Measurements from ENCODE around the gene GTF3C1.
"Not testable (repeated sequence)": the region's sequence is repeated elsewhere in the genome, so short reads cannot be mapped to it uniquely, and the experiment has no call there.

Gene GTF3C1

GRCh38 chr16:27576729-27577128, 27.0 kb upstream of the GTF3C1 start:
- Mint-ChIP-seq H3K36me3 (peaks cover 22 to 39% of the 10 kb centered on the region in 2 donors), H3K27ac (no peak overlapping the region), H3K27me3 (no peaks in the 10 kb centered on the region), H3K4me1 (peaks cover 0 to 9% of the 10 kb centered on the region in 2 donors), H3K9me3 (peaks cover 0 to 2% of the 10 kb centered on the region in 2 donors), H3K4me3 (no peak overlapping the region)
- ATAC-seq (replicated peaks) = no peak
- DNase-seq = no peak

DNA sequence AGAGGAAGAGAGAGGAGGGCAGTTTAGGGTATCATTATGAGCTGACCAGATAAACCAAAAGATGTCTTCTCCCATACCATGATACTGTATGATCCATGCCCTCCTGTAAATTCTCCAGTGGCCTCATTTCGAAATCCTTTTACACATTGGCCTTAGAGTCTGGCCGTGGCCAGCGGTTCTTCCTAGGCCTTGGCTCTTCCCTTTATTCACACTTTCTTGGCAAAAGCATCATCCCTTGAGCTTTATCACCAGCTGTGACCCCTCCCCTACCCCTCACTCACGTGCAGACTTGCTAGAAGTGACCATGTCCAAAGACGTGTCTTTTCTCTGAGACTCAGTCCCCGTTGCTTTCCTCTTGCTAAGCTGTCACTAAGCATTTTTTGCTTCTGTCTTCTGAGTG, 23.0 kb upstream of the GTF3C1 start:
- ATAC-seq (replicated peaks) (no peak), DNase-seq (no peak)
- Mint-ChIP-seq H3K9me3 (no peaks in the 10 kb centered on the region), H3K4me1 (peaks cover 4% of the 10 kb centered on the region in 2 donors), H3K4me3 (no peak overlapping the region), H3K27ac (no peak overlapping the region), H3K36me3 (peaks cover 9 to 19% of the 10 kb centered on the region in 2 donors), H3K27me3 (no peaks in the 10 kb centered on the region)

DNA sequence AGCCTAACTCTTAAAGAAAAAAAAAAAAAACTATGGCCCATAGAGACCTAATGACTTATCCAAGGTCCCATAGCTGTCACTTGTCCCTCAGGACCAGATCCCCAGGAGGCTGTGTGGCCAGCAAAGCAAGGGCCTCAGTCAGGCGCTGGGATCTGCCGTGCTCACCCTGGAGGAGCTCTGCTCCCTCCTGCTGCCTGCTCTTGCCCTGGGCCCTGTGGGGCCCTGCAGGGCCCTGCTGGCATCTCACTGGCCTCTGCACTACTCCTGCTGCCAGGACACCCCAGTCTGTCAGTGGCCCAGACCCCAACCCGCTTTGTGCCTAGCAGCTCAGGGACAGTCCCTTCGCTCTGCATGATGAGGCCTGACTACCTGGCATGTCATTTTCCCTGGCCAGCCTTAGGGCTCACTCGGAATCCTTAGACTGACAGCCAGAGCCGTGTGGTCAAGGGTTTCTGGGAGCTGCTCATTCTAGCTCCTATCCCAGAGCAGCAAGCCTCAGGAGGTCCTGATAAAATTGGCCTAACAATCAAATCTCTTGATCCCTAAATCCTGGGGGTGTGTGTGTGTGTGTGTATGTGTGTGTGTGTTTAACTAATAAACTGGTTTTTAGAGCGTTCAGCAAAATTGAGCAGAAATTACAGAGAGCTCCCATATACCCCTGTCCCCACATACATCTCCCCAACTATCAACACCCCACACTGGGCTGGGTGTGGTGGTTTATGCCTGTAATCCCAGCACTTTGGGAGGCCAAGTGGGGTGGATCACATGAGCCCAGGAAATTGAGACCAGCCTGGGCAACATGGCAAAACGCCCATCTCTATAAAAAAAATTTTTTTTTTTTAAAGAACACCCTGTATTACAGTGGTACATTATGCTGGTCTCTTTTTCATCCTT, 22.0 kb upstream of the GTF3C1 start:
- H3K4me1 Mint-ChIP-seq = peaks cover 7% of the 10 kb centered on the region in 2 donors
- peaks cover 10 to 21% of the 10 kb centered on the region in 2 donors for H3K36me3 Mint-ChIP-seq
- ATAC-seq (replicated peaks) (no peak), DNase-seq (no peak)
- no peak overlapping the region for H3K4me3 Mint-ChIP-seq
- H3K27ac Mint-ChIP-seq = no peak overlapping the region
- H3K27me3 Mint-ChIP-seq = no peaks in the 10 kb centered on the region
- no peaks in the 10 kb centered on the region for H3K9me3 Mint-ChIP-seq

DNA sequence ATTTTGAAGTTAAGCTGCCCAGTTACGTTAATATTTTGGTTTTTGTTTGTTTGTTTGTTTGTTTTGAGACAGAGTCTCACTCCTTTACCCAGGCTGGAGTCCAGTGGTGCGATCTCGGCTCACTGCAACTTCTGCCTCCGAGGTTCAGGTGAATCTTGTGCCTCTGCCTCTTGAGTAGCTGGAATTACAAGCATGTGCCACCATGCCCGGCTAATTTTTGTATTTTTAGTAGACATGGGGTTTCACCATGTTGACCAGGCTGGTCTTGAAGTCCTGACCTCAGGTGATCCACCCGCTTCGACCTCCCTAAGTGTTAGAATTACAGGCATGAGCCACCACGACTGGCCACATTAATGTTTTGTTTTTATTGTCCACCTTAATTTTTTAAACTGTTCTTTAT, 21.3 kb upstream of the GTF3C1 start:
- not testable (repeated sequence) for DNase-seq; ATAC-seq (replicated peaks); H3K4me3 Mint-ChIP-seq; H3K9me3 Mint-ChIP-seq; H3K27me3 Mint-ChIP-seq; H3K27ac Mint-ChIP-seq
- Mint-ChIP-seq H3K36me3 (peaks cover 8 to 19% of the 10 kb centered on the region in 2 donors), H3K4me1 (peaks cover 11 to 14% of the 10 kb centered on the region in 2 donors)

DNA sequence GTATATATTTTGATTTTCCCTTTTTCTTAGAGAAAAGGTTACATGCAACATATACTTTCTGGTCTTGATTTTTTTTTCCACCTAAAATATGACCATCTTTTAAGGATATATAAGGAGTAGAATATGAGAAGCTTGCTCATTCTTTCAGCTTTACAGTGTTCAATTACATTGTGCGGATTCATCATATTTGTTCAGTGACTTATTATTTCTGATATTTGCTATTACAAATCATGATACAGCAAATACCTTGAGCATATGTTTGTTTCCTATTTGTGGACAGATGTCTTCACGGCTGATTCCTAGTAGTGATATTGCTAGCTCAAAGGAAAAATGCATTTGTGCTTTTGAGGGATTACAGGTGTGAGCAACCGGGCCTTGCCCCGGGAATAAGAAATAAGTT, 18.4 kb upstream of the GTF3C1 start:
- Mint-ChIP-seq H3K9me3 (no peaks in the 10 kb centered on the region), H3K4me1 (peaks cover 13 to 17% of the 10 kb centered on the region in 2 donors), H3K36me3 (peaks cover 4 to 10% of the 10 kb centered on the region in 2 donors), H3K27ac (no peak overlapping the region), H3K4me3 (no peak overlapping the region), H3K27me3 (no peaks in the 10 kb centered on the region)
- no peak for ATAC-seq (replicated peaks)
- no peak for DNase-seq

DNA sequence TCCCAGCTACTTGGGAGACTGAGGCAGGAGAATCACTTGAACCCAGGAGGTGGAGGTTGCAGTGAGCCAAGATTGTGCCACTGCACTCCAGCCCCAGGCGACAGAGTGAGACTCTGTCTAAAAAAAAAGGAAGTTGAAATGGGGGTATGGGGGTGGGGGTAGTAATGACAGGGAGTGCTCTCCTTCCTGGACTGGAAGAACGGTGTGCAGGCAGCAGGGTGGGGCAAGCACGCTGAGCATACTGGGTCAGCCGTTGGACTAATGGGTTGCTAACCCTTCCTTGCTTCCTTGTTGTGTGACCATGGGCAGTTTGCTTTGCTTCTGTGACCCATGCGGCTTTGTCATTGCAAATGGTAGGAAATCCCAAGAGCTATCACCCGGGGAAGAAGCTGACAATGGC, 16.7 kb upstream of the GTF3C1 start:
- H3K27ac Mint-ChIP-seq = no peak overlapping the region
- ATAC-seq (replicated peaks) (peak; percentile 41 to 54), DNase-seq (no peak)
- no peaks in the 10 kb centered on the region for H3K27me3 Mint-ChIP-seq
- peaks cover 4 to 15% of the 10 kb centered on the region in 2 donors for H3K36me3 Mint-ChIP-seq
- H3K4me3 Mint-ChIP-seq = no peak overlapping the region
- H3K4me1 Mint-ChIP-seq = peaks cover 11 to 17% of the 10 kb centered on the region in 2 donors
- H3K9me3 Mint-ChIP-seq = no peaks in the 10 kb centered on the region

- peaks cover 13% of the 10 kb centered on the region in 2 donors for H3K4me1 Mint-ChIP-seq
- ATAC-seq (replicated peaks) = no peak
- no peak overlapping the region for H3K4me3 Mint-ChIP-seq
- peaks cover 9 to 23% of the 10 kb centered on the region in 2 donors for H3K36me3 Mint-ChIP-seq
- H3K27me3 Mint-ChIP-seq = no peaks in the 10 kb centered on the region
- H3K9me3 Mint-ChIP-seq = no peaks in the 10 kb centered on the region
- no peak for DNase-seq
- no peak overlapping the region for H3K27ac Mint-ChIP-seq
Measured at GRCh38 chr16:27564224-27564623, 14.5 kb upstream of the GTF3C1 start.

GRCh38 chr16:27561216-27561615, 11.5 kb upstream of the GTF3C1 start:
- H3K27ac Mint-ChIP-seq = peak overlapping the region; percentile 75
- ATAC-seq (replicated peaks) = no peak

GRCh38 chr16:27558932-27559331, 9.2 kb upstream of the GTF3C1 start:
- no peak overlapping the region for H3K4me3 Mint-ChIP-seq
- peaks cover 7 to 23% of the 10 kb centered on the region in 2 donors for H3K36me3 Mint-ChIP-seq
- ATAC-seq (replicated peaks) (no peak), DNase-seq (no peak)
- peaks cover 0 to 4% of the 10 kb centered on the region in 2 donors for H3K4me1 Mint-ChIP-seq
- no peaks in the 10 kb centered on the region for H3K9me3 Mint-ChIP-seq
- no peak overlapping the region for H3K27ac Mint-ChIP-seq
- no peaks in the 10 kb centered on the region for H3K27me3 Mint-ChIP-seq

More at GRCh38 chr16:27561216-27561615, 11.5 kb upstream of the GTF3C1 start:
- no peaks in the 10 kb centered on the region for H3K9me3 Mint-ChIP-seq
- peaks cover 9 to 23% of the 10 kb centered on the region in 2 donors for H3K36me3 Mint-ChIP-seq
- H3K4me1 Mint-ChIP-seq = peaks cover 5 to 6% of the 10 kb centered on the region in 2 donors
- H3K27me3 Mint-ChIP-seq = no peaks in the 10 kb centered on the region
- DNase-seq = no peak
- no peak overlapping the region for H3K4me3 Mint-ChIP-seq

GRCh38 chr16:27558434-27558833, 8.7 kb upstream of the GTF3C1 start:
- no peaks in the 10 kb centered on the region for H3K27me3 Mint-ChIP-seq
- ATAC-seq (replicated peaks) (no peak), DNase-seq (no peak)
- H3K4me1 Mint-ChIP-seq = peaks cover 0 to 4% of the 10 kb centered on the region in 2 donors
- peaks cover 7 to 23% of the 10 kb centered on the region in 2 donors for H3K36me3 Mint-ChIP-seq
- no peak overlapping the region for H3K27ac Mint-ChIP-seq
- H3K9me3 Mint-ChIP-seq = no peaks in the 10 kb centered on the region
- no peak overlapping the region for H3K4me3 Mint-ChIP-seq

DNA sequence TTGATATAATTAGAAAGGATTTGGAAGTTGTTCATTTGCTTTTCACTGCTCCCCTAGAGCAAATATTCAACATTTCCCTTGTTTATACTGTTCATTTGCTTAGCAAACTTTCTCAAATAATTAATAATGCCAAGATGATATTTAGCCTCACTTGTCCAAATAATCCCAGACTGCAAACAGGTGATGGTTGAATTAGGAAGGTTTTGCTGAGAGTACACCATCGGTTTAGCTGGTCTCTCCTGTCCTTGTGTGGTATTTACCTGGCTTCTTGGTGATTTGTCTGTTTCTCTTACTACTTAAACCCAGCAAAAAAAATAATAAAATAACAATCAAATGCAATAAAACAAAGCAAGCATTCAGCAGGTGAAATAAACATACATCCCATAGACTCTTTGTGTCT, 6.8 kb upstream of the GTF3C1 start:
- no peaks in the 10 kb centered on the region for H3K9me3 Mint-ChIP-seq

DNA sequence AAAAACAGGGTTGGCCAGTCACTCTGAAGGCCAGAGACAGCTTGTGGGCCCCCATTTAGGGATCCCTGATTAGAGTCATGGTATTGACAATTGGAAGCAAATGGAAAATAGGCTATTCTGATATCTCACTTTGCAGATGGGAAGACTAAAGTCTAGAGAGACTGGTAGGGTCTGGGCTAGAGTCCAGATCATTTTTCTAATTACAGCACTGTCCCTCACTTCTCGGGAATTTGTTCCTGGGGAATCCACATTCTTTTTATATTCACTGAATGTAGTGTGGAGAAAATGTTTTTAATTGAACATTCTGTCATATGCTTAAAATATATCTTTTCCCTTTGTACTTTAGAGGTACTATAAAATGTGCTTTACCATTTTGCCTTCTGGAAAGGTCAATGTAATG, 1.3 kb upstream of the GTF3C1 start:
- Mint-ChIP-seq H3K27me3 (no peaks in the 10 kb centered on the region), H3K36me3 (peaks cover 7 to 18% of the 10 kb centered on the region in 2 donors), H3K4me3 (peak overlapping the region in 1 of 2 donors; percentile 98), H3K4me1 (peaks cover 24 to 47% of the 10 kb centered on the region in 2 donors), H3K27ac (no peak overlapping the region), H3K9me3 (no peaks in the 10 kb centered on the region)
- no peak for ATAC-seq (replicated peaks)
- DNase-seq = no peak

More for the DNA sequence above, 6.8 kb upstream of the GTF3C1 start:
- Mint-ChIP-seq H3K27ac (no peak overlapping the region), H3K36me3 (peaks cover 7 to 16% of the 10 kb centered on the region in 2 donors), H3K27me3 (no peaks in the 10 kb centered on the region), H3K4me1 (peaks cover 0 to 2% of the 10 kb centered on the region in 2 donors), H3K4me3 (no peak overlapping the region)
- no peak for ATAC-seq (replicated peaks)
- no peak for DNase-seq

GRCh38 chr16:27550582-27550920, 838 bp upstream of the GTF3C1 start:
- Mint-ChIP-seq H3K27me3 (no peaks in the 10 kb centered on the region), H3K36me3 (peaks cover 7 to 20% of the 10 kb centered on the region in 2 donors), H3K4me3 (peak overlapping the region; percentile 98), H3K4me1 (peaks cover 24 to 50% of the 10 kb centered on the region in 2 donors), H3K9me3 (no peaks in the 10 kb centered on the region), H3K27ac (peak overlapping the region; percentile 100)
- no peak for ATAC-seq (replicated peaks)
- DNase-seq = no peak

DNA sequence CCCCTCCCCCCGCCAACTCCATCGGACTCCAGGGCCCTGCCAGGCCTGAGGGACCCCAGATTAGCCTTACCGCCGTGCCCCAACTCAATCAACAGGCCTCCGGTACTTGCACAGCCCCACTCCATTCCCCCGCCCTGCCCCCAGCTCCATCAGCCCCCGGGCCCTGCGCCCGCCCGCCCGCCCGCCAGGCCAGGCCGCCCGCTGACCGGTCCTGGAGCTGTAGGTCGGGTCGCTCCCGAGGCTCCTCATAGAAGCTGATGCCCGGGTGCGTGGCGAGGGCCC, 308 bp downstream of the GTF3C1 start:
- DNase-seq = no peak
- peaks cover 10 to 23% of the 10 kb centered on the region in 2 donors for H3K36me3 Mint-ChIP-seq
- ATAC-seq (replicated peaks) = peak; percentile 46 to 48
- H3K27me3 Mint-ChIP-seq = no peaks in the 10 kb centered on the region
- peak overlapping the region; percentile 100 for H3K27ac Mint-ChIP-seq
- peaks cover 24 to 50% of the 10 kb centered on the region in 2 donors for H3K4me1 Mint-ChIP-seq
- H3K9me3 Mint-ChIP-seq = no peaks in the 10 kb centered on the region
- peak overlapping the region; percentile 98 for H3K4me3 Mint-ChIP-seq

DNA sequence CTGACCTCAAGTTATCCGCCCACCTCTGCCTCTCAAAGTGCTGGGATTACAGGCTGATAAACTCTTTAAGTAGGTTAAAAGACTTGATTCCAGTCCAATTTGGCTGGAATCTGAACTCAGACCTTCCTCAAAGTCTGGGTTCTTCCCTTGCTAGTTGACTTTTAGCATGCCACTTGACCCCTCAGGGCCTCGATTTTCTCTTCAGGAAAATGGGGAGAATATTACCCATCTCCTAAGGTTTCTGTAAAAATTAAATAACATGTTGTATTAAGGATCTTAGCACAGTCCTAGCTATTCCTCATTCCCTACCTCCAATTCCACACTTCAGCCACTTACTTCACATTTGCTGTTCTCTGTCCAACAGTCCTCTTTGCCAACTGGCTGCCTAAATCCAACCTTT, 1.9 kb downstream of the GTF3C1 start:
- Mint-ChIP-seq H3K4me3 (no peak overlapping the region), H3K36me3 (peaks cover 20 to 34% of the 10 kb centered on the region in 2 donors), H3K9me3 (no peaks in the 10 kb centered on the region), H3K27ac (no peak overlapping the region), H3K27me3 (no peaks in the 10 kb centered on the region), H3K4me1 (peaks cover 25 to 50% of the 10 kb centered on the region in 2 donors)
- ATAC-seq (replicated peaks) (no peak), DNase-seq (no peak)
